HG03066 (cell line): ENCODE data around the gene ZFP36L1.
A peak's percentile ranks its signal among the peaks of the same experiment; 100 is the strongest.

Experiments used
- ATAC-seq: cut with Tn5 transposase; IDR thresholded peaks from one replicate; pipeline ENCODE4 v1.9.1; 2021; ENCODE audit warnings: low read depth; ENCODE audit not compliant: unreplicated experiment

ZFP36L1 gene

GRCh38 chr14:68796418-68797101 lies 3.7 kb upstream of the ZFP36L1 start:
- ATAC-seq = no peak

DNA sequence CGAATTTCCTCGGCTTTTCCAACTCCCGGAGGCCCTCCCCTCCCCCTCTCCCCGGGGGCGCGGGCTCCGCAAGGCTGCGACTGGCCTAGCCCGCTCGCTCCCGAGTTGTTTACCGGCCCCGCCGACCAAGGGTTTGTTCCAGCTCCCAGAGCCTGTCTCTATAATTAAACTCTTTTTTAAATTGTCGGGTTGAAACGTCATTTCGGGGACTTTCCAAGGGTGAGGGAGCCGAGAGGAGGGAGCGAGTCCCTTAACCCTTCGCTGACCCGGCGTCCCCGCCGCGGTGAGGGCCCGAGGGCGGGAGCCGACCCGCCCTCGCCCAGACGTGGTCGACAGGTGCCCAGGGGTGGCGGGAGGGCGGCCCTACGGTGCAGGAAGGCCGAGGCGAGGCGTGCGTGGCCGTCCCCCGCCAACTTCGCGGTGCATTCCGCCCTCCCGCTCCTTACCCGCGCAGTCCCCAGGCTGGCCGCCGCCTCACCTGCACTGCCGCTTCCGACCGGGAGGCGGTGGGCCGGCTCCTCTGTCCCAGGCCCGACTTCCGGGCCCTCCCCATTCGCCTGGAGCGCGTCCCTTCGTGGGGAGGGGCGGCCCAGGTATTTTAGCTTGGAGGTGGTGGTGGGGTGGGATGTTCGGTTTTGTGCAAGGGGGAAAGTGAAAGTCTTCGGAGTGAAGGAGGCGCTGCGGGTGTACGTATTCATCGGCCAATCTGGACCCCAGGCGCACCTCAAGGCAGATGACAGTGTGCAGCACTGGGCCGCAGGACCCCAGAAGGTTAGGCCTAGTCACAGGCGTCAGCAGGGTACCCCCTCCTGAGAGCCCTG lies 2.9 kb upstream of the ZFP36L1 start:
- ATAC-seq = peak; percentile 44

GRCh38 chr14:68794851-68795596 lies 2.2 kb upstream of the ZFP36L1 start:
- ATAC-seq = no peak

DNA sequence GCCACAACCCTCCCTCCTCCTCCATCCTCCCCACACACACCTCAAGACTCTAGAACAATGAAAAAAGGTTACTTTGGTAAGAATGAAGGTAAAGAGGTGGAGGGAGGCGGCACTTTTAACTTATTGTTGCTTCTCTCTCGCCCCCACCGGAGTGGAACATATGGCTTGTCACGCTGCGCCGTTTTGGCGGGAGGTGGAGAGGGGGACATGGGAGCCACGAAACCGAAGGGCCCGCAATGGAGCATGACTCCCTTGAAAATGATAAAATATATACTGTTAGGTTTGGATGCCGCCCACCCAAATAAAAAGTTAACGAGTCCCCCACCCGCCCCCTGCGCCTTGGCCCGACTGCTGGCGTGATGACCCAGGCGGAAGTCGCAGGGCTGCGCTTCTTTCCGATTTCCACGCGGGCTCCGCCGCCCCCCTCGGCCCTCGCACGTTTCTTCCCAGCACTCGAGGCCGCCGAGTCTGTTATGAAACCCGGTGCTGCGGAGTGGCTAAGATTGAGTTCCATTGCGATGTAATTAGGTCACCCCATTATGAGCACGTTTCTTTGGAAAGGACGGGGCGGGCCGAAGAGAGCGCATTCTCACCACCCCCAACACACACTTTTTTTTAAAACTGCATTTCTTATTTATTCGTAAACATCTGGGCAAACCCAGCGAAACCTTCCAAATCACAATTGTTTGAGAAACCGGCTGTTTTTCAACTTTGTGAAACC lies 1.4 kb upstream of the ZFP36L1 start:
- ATAC-seq = no peak

- no peak for ATAC-seq
These were observed 865 bp upstream of the ZFP36L1 start for GRCh38 chr14:68793734-68794129.

DNA sequence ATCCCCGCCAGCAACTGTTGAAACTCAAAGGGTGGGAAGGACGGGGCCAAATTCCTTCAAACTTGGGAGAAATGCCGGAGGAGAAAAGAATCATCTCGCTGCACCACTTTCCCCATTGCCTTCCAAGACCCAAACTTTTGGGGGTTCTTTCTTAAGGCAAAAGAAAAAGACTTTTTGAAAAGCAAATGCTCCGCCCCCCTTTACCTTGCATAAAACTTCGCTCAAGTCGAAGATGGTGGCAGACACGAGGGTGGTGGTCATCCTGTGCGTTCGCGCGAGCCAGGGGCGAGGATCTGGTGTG lies 239 bp downstream of the ZFP36L1 start:
- no peak for ATAC-seq

GRCh38 chr14:68791902-68792677 lies 777 bp downstream of the ZFP36L1 start:
- no peak for ATAC-seq

DNA sequence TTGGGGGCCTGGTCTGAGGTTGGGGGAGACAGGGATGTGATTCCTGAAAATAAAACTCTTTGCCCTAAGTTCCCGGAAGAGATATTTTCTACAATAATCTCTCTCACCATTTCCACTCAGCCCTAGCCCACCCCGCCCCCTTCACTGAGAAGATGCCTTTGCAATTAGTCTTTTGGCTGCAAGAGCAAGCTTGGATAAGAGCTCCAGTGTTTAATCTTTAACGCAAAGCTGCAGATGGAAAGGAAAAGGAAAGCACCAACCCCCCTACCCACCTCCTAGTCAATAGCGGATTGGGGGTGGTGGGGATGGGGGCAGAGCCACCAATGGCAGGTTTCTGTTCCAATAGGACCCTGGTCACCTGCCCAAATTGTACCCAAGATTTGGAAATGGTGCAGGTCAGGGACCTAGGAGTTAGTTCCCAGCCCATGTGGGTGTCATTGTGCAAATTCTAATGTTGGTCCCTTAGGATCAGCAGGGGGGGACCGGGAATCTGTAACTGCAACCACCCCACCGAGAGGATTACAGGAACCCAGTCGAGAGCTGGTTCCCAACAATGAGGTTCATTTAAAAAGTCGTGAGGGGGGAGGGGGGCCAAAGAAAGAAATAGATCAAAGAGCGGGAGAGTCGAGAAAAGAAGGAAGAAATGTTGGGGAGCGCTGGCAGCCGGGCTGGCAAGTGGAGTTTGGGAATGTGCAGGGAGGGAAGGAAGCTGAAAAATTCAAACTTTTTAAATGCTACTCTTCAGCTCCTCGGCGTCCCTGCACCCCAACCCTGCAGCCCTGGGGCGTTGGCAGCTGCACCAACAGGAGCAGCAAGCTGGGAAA lies 1.6 kb downstream of the ZFP36L1 start:
- ATAC-seq = no peak

DNA sequence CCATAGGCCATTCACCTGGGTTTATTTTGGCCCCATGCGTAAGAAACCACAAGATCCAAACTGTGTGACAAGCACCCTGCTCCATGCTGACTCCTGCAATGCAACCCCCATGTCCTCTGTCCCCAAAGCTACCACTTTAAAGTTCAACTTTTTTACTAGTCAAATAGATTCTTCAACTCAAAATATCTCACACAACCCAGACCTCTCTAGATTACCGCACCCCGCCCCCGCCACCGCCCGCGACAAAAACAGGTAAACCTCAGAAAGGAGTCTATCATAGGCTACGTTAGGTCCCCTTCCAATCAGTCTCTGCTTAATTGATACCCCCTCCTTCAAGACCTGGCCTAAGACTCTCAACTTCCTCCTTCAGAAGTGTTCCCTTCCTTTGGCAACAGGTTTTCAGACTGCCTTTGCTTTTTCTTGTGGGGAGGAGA lies 2.2 kb downstream of the ZFP36L1 start:
- ATAC-seq = no peak

GRCh38 chr14:68789821-68790643 lies 2.8 kb downstream of the ZFP36L1 start:
- no peak for ATAC-seq

DNA sequence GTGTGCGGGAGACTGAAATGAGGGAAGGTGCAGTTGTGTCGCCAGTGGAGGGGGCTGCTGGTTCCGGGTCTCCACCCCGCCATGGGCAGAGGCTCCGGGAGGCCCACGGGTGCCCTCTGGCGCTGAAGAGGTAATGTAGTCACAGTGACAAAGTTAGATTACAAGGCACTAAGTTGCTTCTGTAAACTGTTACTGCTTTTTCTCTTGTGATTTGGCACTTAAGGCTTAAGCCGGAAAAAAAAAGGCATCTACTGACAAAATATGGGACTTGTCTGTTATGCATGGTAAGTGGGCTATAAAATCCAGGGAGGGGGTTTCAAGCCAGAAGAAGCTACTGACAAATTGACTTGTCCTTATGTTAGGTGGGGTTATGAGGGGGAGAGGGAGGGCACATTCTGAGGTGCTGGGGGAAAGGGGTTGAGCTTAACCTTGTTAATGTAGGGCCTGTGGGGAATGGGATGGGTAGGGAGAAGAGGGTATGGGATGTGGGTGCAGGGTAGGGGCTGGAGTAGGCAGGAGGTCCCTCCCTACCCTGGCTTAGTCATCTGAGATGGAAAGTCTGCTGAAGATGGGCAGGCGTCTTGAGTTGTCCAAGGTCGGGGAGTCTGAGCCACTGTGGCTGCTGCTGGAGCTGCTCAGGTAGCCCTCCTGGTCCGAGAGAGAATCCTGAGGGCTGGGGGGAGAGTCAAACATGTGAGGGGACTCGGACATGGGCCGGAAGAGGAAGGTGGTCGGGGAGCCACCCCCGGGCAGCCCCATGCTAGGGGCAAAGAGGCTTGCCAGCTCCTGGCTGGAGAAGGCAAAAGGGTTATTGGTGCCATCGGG lies 3.7 kb downstream of the ZFP36L1 start:
- ATAC-seq = no peak

DNA sequence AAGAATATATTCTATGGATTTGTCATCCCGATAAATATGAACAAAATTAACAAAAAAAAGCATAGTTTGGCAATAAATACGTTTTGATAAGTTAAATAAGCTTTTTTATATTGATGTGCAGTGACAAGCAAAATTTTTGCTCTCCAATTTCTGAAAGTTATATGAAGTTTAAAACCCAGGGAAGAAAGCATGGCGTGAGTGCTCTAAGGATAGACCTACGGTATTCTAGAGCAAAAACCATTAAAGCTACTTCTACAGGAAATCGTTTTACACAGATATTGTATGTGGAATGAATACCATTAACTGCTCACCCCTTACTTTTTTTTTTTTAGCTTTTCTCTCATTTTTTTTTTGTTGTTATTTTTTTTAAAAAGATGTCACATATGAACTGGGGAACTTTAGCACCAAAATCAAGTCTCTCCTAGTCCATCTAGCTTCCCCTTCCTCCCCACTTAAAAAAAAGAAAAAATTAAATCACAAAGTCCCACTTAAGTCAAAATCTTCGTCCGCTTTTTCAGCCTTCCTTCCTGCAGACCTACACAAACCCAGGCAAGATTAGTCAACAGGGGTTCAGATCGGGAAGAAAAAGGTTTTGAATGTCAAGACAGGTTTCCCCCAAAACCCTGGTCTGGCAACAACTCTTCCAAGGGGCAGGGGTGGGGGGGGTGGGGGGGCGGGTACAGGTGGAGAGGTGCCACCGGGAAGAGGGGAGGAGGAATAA lies 4.4 kb downstream of the ZFP36L1 start:
- ATAC-seq = no peak

DNA sequence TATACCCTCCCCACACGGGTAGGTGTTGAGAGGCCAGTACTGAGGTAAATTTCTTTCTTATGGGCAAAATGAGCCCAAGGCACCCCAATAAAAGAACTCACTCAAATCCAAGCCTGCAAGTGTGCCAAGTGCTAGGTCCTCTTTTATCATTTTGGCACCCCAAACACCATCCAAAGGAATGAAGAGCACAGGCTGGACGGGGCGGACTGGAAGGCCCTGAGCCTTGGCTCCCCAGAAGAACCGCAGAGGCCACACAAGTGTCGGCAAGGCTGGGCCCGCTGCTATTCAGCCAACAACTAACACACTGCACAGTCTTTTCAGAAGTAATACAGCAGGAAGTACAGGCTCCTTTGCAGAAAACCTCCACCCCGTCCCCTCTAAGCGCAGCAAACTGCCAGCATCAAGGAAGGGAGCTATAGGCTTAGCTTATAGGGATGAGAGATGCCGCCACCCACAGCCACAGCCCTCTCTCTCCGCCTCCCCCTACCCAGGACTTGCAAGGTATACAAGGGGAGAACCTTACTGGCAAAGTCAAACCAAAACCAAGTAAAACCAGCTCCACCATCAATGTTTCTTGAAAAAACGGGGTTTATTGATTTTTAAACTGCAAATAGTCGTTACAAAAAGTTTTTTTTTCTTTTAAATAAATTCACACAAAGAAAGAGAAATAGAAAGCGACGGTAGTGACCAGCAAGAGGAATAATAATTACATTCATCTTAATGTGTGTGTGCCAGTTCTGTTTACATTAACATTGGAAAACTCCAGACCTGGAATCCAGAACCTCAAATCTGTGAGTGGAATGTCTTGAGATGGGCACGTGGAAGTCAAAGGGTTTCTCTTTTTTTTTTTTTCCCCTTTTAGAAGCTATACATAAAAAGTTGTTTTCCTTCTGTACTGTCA lies 5.5 kb downstream of the ZFP36L1 start:
- no peak for ATAC-seq

GRCh38 chr14:68786491-68787091 lies 6.3 kb downstream of the ZFP36L1 start:
- ATAC-seq = no peak
